ENCODE data around the gene CAVIN3. TPM values are rescaled to one million over a fixed set of nuclear protein-coding genes. Genes with fewer than 3 reads are reported as not detected.

The CAVIN3 gene
- total RNA-seq, 2 experiments from 2014 or later, result 1.9 to 2.7 TPM

DNA sequence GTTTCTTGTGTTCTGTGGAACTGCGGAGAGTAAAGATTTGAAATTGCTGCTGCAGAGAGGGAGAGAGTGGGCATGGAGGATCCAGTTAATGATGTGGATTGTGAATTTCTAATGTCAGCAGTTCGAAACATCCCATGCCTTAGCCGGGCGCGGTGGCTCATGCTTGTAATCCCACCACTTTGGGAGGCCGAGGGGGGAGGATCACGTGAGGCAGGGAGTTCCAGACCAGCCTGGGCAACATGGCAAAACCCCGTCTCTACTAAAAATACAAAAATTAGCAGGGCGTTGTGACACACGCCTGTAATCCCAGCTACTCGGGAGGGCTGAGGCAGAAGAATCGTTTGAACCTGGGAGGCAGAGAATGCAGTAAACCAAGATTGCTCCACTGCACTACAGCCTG is 1.1 kb upstream of the CAVIN3 start:
- H3K27me3 Mint-ChIP-seq, result peaks cover 37% of the 10 kb centered on the region
- no peak for DNase-seq
- peak overlapping the region; percentile 50 for H3K4me3 Mint-ChIP-seq
- no peaks in the 10 kb centered on the region for H3K36me3 Mint-ChIP-seq (ENCODE audit: low read depth)
- peaks cover 27% of the 10 kb centered on the region for H3K4me1 Mint-ChIP-seq
- H3K9me3 Mint-ChIP-seq, result no peaks in the 10 kb centered on the region
- POLR2A ChIA-PET, result no interaction called here
- peak overlapping the region; percentile 87 for H3K27ac Mint-ChIP-seq
- CTCF ChIA-PET, result interaction anchor here (0.6 to 1.0 kb wide), 3 partner anchors 23 to 424 kb away, joined by 3 to 4 read pairs (median 3); no protein-coding TSS in a partner anchor

DNA sequence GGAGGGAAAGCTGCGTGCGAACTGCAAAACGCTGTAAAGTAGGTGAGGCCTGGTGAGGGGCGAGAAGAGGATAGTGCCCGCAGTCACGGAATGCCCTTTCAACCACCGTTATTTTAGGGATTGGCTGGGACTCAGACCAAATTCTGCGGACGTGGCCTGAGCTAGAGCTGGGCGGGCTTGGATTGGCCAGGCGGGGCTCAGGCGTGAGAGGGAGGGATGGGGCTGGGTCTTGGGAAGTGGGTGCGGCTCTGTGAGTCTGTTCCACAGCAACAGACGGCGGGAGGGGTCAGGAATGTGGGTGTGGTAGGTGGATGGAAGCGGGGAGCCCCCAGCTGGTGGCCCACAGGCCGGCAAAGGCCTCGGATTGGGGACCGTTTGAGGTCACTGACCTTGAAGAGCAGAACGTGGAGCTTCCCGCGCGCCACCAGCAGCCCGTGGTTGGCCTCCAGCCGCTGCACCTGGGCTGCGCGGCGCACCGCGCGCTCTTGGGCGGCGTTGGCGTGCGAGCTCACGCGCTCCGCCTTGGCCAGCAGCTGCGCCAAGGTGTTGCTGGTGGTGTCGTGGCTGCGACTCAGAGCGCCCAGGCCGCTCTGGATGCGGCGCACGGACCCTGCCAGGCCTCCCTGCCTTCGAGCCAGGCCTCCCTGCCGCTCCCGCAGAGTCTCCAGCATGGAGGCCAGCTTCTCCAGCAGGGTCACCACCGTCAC is 444 bp downstream of the CAVIN3 start:
- peak overlapping the region; percentile 70 for H3K27ac Mint-ChIP-seq
- no peaks in the 10 kb centered on the region for H3K9me3 Mint-ChIP-seq
- H3K4me3 Mint-ChIP-seq, result peak overlapping the region; percentile 51
- DNase-seq, result peak; percentile 23
- ChIA-PET CTCF (interaction anchor here (0.8 to 2.1 kb wide), 6 partner anchors 13 to 72 kb away, joined by 3 to 8 read pairs (median 4); no protein-coding TSS in a partner anchor), POLR2A (interaction anchor here (0.7 kb wide), 1 partner anchor 69 kb away, joined by 5 read pairs; no protein-coding TSS in a partner anchor)
- no peaks in the 10 kb centered on the region for H3K36me3 Mint-ChIP-seq (ENCODE audit: low read depth)
- peaks cover 27% of the 10 kb centered on the region for H3K4me1 Mint-ChIP-seq
- H3K27me3 Mint-ChIP-seq, result peaks cover 47% of the 10 kb centered on the region

DNA sequence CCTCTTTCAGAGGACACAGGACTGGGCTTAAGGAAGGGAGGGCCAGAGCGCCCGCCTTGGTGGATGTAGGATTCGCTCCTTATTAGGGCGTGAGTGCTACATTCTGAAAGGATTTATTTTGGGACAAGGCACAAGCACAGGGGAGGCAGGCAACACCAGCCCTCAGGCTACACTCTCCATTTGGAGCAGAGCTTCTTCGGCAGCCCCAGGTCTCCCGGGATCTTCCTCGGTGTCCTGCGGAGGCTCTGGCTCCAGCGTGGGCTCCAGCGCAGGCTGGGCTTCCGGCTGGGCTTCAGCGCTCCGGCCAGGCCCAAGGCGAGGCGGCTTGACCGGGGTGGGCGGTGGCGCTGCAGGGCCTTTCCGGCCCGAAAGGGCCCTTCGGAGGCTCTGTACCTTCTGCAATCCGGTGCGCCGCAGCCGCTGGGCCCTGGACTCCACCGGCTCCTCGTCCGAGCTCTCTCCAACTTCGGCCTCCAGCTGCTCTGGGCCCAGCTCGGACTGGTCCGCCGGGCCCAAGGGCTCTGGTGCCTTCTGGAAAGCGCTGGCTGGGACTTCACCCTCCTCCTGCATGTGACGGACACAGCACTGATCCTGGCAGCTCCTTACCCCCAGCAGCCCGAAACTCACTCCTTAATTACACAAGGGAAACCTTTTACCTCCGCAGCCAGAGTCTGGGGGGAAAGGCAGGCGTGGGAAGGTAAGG is 1.1 kb downstream of the CAVIN3 start:
- H3K36me3 Mint-ChIP-seq (ENCODE audit: low read depth), result no peaks in the 10 kb centered on the region
- ChIA-PET CTCF (interaction anchor here (1.1 to 2.1 kb wide), 4 partner anchors 34 to 72 kb away, joined by 4 to 8 read pairs (median 5); no protein-coding TSS in a partner anchor), POLR2A (interaction anchor here (0.7 kb wide), 1 partner anchor 68 kb away, joined by 5 read pairs; no protein-coding TSS in a partner anchor)
- peak overlapping the region; percentile 70 for H3K27ac Mint-ChIP-seq
- no peaks in the 10 kb centered on the region for H3K9me3 Mint-ChIP-seq
- no peak for DNase-seq
- H3K4me1 Mint-ChIP-seq, result peaks cover 27% of the 10 kb centered on the region
- peak overlapping the region; percentile 51 for H3K4me3 Mint-ChIP-seq
- peaks cover 53% of the 10 kb centered on the region for H3K27me3 Mint-ChIP-seq

DNA sequence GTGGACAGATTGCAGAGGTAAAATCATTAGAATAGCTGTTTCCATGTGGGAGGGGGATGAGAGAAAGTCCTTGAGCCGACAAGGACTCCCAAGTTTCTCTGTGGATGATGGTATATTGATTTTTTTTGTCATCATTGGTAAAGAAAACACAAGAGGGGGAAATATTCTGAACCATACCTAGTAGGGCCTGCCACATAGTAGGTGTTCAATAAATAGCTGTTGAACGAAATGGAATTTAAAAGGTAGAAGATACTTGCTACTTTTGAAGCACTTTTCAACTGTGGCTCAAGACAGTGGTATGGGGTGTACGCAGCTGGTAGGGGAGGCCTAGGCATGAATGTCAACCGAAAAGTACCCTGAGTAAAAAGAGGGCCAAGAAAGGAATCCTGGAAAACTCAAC is 2.1 kb downstream of the CAVIN3 start:
- no peak for DNase-seq
- Mint-ChIP-seq H3K27me3 (peaks cover 60% of the 10 kb centered on the region), H3K4me1 (peaks cover 27% of the 10 kb centered on the region), H3K4me3 (no peak overlapping the region), H3K9me3 (no peaks in the 10 kb centered on the region), H3K36me3 (ENCODE audit: low read depth) (no peaks in the 10 kb centered on the region), H3K27ac (no peak overlapping the region)
- POLR2A ChIA-PET, result no interaction called here
- CTCF ChIA-PET, result interaction anchor here (0.8 to 2.0 kb wide), 2 partner anchors 23 to 126 kb away, joined by 3 to 7 read pairs; no protein-coding TSS in a partner anchor

DNA sequence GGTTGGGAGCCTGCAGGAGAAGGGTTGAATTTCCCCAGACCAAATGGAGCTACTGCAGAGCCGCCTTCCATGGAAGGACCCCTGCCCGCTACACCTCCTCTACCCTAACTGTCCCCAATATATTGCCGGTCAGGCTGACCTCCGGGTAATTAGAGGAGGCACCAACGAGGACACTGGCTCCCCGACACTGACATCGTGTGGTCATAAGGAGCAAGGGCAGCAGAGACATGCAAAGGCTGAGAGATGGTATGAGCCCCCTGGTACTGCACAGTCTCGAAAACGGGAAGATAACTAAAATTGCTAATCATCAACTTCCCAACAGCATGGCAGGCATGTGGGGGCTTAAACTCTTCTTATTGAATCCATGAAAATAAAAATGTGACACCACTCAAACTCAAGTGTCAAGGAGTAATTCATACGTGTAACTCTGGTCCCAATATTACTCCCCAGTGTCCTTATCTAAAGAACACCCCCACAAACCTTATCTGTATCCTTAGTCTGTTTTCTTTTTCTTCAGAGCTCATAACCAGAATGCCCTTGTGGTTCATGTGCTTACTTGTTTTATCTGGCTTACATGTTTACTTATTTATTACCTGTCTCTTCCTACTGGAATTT is 4.4 kb downstream of the CAVIN3 start:
- Mint-ChIP-seq H3K27ac (no peak overlapping the region), H3K9me3 (no peaks in the 10 kb centered on the region), H3K4me3 (no peak overlapping the region), H3K36me3 (ENCODE audit: low read depth) (no peaks in the 10 kb centered on the region), H3K4me1 (peaks cover 12% of the 10 kb centered on the region), H3K27me3 (peaks cover 62% of the 10 kb centered on the region)
- ChIA-PET POLR2A (no interaction called here), CTCF (interaction anchor here (0.7 to 2.0 kb wide), 12 partner anchors 9 to 470 kb away, joined by 3 to 12 read pairs (median 3); no protein-coding TSS in a partner anchor)
- peak; percentile 43 for DNase-seq

DNA sequence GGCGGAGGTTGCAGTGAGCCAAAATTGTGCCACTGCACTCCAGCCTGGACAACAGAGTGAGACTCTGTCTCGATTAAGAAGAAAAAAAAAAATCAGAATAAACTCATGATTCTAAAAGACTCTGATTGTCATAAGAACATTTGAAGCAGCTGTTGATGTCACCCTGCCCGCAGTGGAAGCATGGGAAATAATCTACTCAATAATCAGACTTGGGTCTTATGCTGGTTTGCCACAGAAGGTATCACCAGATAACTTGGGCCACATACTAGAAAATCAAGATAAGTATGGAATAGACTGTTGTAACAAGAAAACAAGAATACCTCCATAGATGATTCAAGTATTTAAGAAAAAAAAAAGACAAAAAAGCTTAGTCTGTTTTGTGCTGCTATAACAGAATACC is 8.2 kb downstream of the CAVIN3 start:
- Mint-ChIP-seq H3K4me1 (no peaks in the 10 kb centered on the region), H3K27ac (no peak overlapping the region), H3K36me3 (ENCODE audit: low read depth) (no peaks in the 10 kb centered on the region), H3K4me3 (no peak overlapping the region), H3K9me3 (no peaks in the 10 kb centered on the region), H3K27me3 (peaks cover 64% of the 10 kb centered on the region)
- CTCF ChIA-PET, result interaction anchor here (0.6 kb wide), 1 partner anchor 11 kb away, joined by 3 read pairs; no protein-coding TSS in a partner anchor
- DNase-seq, result no peak
- POLR2A ChIA-PET, result no interaction called here

DNA sequence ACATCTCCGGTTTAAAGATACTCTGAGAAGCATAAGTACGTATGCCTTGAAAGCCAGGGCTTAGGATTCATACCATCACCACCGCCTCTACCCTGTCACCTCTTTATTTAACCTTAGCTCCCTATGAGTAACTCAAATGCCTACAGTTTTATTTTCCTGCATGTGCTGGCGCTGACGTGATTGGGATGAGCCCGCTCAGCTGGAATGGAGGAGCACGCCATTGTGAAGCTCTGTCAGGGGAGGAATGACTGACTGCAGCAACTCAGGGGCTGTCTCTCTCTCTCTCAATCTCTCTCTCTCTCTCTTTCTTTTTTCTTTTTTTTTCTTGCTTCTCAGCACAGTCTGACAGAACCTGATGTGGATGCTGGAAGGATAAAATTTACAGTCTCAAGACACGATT is 12.4 kb downstream of the CAVIN3 start:
- no peaks in the 10 kb centered on the region for H3K36me3 Mint-ChIP-seq (ENCODE audit: low read depth)
- H3K4me3 Mint-ChIP-seq, result no peak overlapping the region
- no peaks in the 10 kb centered on the region for H3K9me3 Mint-ChIP-seq
- no peaks in the 10 kb centered on the region for H3K4me1 Mint-ChIP-seq
- POLR2A ChIA-PET, result no interaction called here
- peaks cover 48% of the 10 kb centered on the region for H3K27me3 Mint-ChIP-seq
- H3K27ac Mint-ChIP-seq, result no peak overlapping the region
- no peak for DNase-seq
- CTCF ChIA-PET, result interaction anchor here (0.6 to 1.4 kb wide), 7 partner anchors 8 to 314 kb away, joined by 3 read pairs; no protein-coding TSS in a partner anchor

DNA sequence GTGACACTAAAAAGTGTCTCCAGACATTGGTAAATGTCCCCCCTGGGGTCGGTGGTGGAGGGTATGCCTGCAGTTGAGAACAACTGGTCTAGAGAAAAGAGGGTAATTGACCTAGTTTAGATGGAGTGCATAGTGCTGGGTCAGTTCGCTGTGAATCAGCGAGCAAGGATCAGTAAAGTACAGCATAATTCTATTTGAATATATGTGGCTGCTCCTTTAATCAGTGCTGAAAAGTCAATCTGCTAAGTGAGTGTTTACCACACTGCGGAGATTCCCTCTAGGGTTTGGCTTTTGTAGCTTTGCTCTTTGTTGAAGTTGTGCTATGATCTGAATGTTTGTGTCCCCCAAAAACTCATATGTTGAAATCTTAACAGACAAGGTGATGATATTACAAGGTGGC is 15.0 kb downstream of the CAVIN3 start:
- Mint-ChIP-seq H3K4me1 (no peaks in the 10 kb centered on the region), H3K9me3 (no peaks in the 10 kb centered on the region), H3K4me3 (no peak overlapping the region), H3K27me3 (peaks cover 42% of the 10 kb centered on the region), H3K36me3 (ENCODE audit: low read depth) (no peaks in the 10 kb centered on the region), H3K27ac (no peak overlapping the region)
- POLR2A ChIA-PET, result no interaction called here
- no peak for DNase-seq
- CTCF ChIA-PET, result interaction anchor here (0.6 to 1.2 kb wide), 2 partner anchors 57 to 615 kb away, joined by 3 to 6 read pairs; no protein-coding TSS in a partner anchor

DNA sequence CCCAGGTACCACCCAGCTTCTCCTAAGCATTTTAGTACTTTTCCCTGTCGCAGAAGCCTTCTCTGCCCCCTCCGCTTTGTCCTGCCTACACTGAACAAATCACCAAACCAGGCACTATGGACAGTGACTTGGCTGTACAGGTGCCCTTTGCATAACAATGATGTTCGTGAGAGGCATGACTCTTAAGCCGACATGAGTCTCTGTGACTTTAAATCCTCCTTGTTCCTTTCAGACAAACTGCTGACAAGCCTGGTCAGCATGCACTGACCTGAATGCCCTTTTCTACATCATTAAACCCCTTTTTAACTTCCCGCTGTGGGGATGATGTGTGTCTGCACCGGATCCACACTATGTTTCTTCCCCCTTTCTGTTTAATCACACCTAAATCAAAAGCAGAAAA is 16.6 kb downstream of the CAVIN3 start:
- ChIA-PET CTCF (no interaction called here), POLR2A (no interaction called here)
- DNase-seq, result no peak
- no peak overlapping the region for H3K27ac Mint-ChIP-seq
- H3K27me3 Mint-ChIP-seq, result peaks cover 35% of the 10 kb centered on the region
- H3K9me3 Mint-ChIP-seq, result no peaks in the 10 kb centered on the region
- H3K36me3 Mint-ChIP-seq (ENCODE audit: low read depth), result no peaks in the 10 kb centered on the region
- no peaks in the 10 kb centered on the region for H3K4me1 Mint-ChIP-seq
- no peak overlapping the region for H3K4me3 Mint-ChIP-seq

DNA sequence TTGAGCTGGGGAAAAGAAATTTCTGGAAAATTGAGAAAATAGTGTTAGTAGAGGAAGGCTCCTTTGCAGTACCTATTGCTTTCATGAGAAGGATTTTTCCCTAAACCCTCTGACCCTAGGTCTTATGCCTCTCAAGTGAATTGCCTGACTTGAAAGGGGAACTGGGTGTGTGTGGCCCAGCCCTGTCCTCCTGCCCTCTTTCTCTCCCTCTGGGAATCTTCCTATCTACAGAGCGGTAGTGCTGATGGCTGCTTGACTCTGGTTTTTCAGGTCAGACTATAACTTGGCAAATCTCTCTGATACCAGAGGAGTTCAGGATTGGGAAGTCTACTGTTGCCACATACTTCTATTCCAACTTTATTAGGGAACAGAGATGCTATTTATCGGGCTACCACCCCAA is 19.2 kb downstream of the CAVIN3 start:
- peaks cover 24% of the 10 kb centered on the region for H3K27me3 Mint-ChIP-seq
- no peaks in the 10 kb centered on the region for H3K36me3 Mint-ChIP-seq (ENCODE audit: low read depth)
- no peak overlapping the region for H3K27ac Mint-ChIP-seq
- CTCF ChIA-PET, result interaction anchor here (1.4 kb wide), 1 partner anchor 62 kb away, joined by 5 read pairs; no protein-coding TSS in a partner anchor
- no peaks in the 10 kb centered on the region for H3K4me1 Mint-ChIP-seq
- H3K9me3 Mint-ChIP-seq, result no peaks in the 10 kb centered on the region
- no peak overlapping the region for H3K4me3 Mint-ChIP-seq
- POLR2A ChIA-PET, result no interaction called here
- DNase-seq, result no peak

DNA sequence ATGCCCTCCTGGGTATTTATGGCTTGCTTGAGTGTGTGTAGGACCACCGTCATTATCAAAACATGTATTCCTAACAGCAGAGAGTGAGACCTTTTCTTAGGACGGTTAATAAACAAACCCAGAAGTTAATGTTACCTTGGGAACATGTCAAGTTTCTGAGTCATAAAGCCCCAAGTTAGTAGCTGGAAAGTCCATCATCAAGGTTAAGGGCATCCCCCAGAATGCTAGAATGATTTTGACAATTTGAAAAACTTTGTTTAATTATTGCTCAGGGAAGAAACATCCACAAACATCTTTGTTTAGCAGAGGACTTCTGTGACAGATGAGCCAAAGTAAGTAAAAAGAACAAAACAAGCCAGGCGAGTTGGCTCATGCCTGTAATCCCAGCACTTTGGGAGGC is 20.0 kb downstream of the CAVIN3 start:
- H3K9me3 Mint-ChIP-seq, result no peaks in the 10 kb centered on the region
- no peaks in the 10 kb centered on the region for H3K4me1 Mint-ChIP-seq
- no peak overlapping the region for H3K27ac Mint-ChIP-seq
- H3K4me3 Mint-ChIP-seq, result no peak overlapping the region
- no peaks in the 10 kb centered on the region for H3K36me3 Mint-ChIP-seq (ENCODE audit: low read depth)
- H3K27me3 Mint-ChIP-seq, result peaks cover 18% of the 10 kb centered on the region
- no peak for DNase-seq
- ChIA-PET POLR2A (no interaction called here), CTCF (interaction anchor here (3.1 kb wide), 1 partner anchor 53 kb away, joined by 7 read pairs; no protein-coding TSS in a partner anchor)

DNA sequence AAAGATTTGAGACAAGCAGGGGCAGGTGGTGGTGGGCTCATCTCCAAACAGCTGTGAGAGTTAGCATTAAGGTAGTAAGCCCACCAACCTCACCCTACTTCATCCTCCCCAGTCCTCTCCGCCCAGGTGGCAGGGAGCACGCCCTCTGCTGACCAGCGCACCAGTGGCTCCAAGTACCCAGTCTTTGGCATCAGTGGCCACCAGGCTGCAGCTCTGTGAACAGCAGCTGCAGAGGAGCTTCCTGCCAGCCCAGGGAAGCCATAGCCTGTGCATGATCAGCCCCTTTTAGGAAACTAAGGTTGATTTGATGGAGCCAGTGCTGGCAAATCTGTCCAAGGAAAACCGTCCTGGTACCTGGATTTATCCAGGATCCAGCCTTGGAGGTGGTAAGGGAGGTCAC is 21.7 kb downstream of the CAVIN3 start:
- H3K4me3 Mint-ChIP-seq, result no peak overlapping the region
- ChIA-PET CTCF (interaction anchor here (0.7 to 3.1 kb wide), 7 partner anchors 9 to 64 kb away, joined by 3 to 7 read pairs (median 3); no protein-coding TSS in a partner anchor), POLR2A (no interaction called here)
- no peak overlapping the region for H3K27ac Mint-ChIP-seq
- H3K9me3 Mint-ChIP-seq, result no peaks in the 10 kb centered on the region
- no peaks in the 10 kb centered on the region for H3K36me3 Mint-ChIP-seq (ENCODE audit: low read depth)
- H3K4me1 Mint-ChIP-seq, result no peaks in the 10 kb centered on the region
- peaks cover 12% of the 10 kb centered on the region for H3K27me3 Mint-ChIP-seq
- no peak for DNase-seq
